ENCODE data around the gene TERT.

DNA sequence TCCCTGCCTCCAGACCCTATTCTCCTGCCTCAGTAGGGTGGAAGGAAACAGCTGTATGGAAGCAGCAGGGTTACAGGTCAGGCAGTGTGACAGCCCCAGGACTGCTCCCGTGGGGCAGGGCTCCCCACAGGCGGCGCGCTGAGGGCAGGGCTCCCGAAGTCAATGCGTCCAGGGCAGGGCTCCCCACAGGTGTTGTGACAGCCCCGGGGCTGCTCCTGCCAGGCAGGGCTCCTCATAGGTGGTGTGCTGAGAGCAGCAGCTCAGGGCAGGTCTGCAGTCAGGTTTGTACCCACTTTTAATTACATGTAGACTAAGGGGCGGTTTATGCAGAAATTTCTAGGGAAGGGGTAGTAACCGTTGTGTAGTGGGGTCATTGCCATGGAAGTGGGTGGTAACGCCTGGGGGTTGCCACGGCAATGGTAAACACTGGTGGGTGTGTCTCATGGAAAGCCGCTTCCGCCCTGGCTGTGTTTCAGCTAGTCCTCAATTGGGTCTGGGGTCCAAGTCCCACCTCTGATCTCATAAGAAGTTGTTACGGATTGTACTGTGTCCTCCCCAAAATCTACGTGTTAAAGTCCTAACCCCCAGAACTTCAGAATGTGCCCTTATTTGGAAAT, 16.7 kb upstream of the TERT start:
- TF ChIP-seq EZH2phosphoT487 (IDR thresholded peaks at IDR 0.05; ENCODE audit: insufficient read depth, low read depth): no peak
- no peak for TF ChIP-seq EZH2 (IDR thresholded peaks at IDR 0.05; ENCODE audit: insufficient read depth, poor library complexity, severe bottlenecking)
